H7 (cell line): Measurements from ENCODE around the gene SLC16A3. TPM values are rescaled to one million over a fixed set of nuclear protein-coding genes. Genes with fewer than 3 reads are reported as not detected.
A peak's percentile ranks its signal among the peaks of the same experiment; 100 is the strongest.

Experiments
- DNase-seq: peaks from one replicate; pipeline ENCODE4 v3.0.0; 2012
- H3K27me3 ChIP-seq: 2 replicates; pipeline ENCODE4 v1.6.0; 2011; ENCODE audit warnings: mild to moderate bottlenecking, low read length; ENCODE audit not compliant: control insufficient read depth, insufficient read depth
- H3K36me3 ChIP-seq: replicated peaks from 2 replicates; pipeline ENCODE4 v1.5.1; 2011; ENCODE audit warnings: low read length; ENCODE audit not compliant: control insufficient read depth, insufficient read depth
- H3K4me3 ChIP-seq: 2 replicates; pipeline ENCODE4 v1.5.1; 2011; ENCODE audit warnings: low read depth, mild to moderate bottlenecking, control low read depth, low read length, moderate library complexity; ENCODE audit not compliant: insufficient read depth
- total RNA-seq: library from RNA; depleted of rRNA; stranded (reverse); fragments of >200 nt; shearing (Covaris generic); gene quantifications from 2 replicates; pipeline ENCODE4 v1.2.3, GENCODE V29; 2014

SLC16A3 gene
- total RNA-seq, 1 experiment from 2014 or later = 31.2 TPM

GRCh38 chr17:82225368-82226029 is 3.3 kb upstream of the SLC16A3 start:
- H3K36me3 ChIP-seq = no peaks in the 10 kb centered on the region
- peaks cover 28% of the 10 kb centered on the region for H3K27me3 ChIP-seq
- no peak overlapping the region for H3K4me3 ChIP-seq
- DNase-seq = no peak

DNA sequence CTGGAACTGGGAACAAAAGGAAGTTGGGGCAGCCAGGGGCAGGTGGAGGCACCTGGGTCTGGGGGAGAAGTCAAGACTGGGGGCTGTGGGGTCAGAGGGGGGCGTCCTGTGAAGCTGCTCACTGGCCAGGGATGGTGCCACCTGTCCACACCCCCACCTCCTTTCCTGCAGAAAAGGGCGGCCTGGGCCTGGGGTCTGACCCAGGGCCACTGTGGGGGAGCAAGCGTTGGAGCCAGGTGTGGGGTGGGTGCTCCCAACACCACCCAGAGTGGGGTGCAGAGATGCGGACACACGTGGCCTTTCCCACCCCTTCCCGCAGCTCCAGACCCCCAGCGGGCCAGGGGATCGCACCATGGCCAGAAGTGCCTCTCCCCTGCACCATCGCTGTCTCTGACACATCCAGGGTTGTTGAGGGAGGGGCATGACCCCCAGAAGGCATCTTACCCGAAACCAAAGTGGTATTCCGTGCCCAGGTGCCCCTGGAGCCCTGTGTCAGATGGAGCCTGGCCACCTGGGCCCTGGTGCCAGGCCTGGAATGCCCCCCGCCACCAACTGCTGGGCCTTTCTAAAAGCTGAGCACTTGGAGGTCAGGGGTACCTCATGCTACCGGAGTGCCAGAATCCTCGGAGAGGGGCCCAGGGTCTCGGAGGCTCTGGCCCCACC is 2.6 kb upstream of the SLC16A3 start:
- Histone ChIP-seq H3K27me3 (peaks cover 33% of the 10 kb centered on the region), H3K36me3 (no peaks in the 10 kb centered on the region), H3K4me3 (no peak overlapping the region)
- DNase-seq = no peak

- no peak for DNase-seq
- no peak overlapping the region for H3K4me3 ChIP-seq
- H3K36me3 ChIP-seq = no peaks in the 10 kb centered on the region
- peaks cover 37% of the 10 kb centered on the region for H3K27me3 ChIP-seq
These were observed 1.8 kb upstream of the SLC16A3 start for GRCh38 chr17:82226809-82227628.

GRCh38 chr17:82227629-82228277 is 1.1 kb upstream of the SLC16A3 start:
- no peak for DNase-seq
- no peaks in the 10 kb centered on the region for H3K36me3 ChIP-seq
- H3K4me3 ChIP-seq = peak overlapping the region; percentile 53
- peaks cover 37% of the 10 kb centered on the region for H3K27me3 ChIP-seq

GRCh38 chr17:82228278-82228841 is 482 bp upstream of the SLC16A3 start:
- peak; percentile 88 for DNase-seq
- Histone ChIP-seq H3K36me3 (no peaks in the 10 kb centered on the region), H3K27me3 (peaks cover 37% of the 10 kb centered on the region), H3K4me3 (peak overlapping the region; percentile 53)

DNA sequence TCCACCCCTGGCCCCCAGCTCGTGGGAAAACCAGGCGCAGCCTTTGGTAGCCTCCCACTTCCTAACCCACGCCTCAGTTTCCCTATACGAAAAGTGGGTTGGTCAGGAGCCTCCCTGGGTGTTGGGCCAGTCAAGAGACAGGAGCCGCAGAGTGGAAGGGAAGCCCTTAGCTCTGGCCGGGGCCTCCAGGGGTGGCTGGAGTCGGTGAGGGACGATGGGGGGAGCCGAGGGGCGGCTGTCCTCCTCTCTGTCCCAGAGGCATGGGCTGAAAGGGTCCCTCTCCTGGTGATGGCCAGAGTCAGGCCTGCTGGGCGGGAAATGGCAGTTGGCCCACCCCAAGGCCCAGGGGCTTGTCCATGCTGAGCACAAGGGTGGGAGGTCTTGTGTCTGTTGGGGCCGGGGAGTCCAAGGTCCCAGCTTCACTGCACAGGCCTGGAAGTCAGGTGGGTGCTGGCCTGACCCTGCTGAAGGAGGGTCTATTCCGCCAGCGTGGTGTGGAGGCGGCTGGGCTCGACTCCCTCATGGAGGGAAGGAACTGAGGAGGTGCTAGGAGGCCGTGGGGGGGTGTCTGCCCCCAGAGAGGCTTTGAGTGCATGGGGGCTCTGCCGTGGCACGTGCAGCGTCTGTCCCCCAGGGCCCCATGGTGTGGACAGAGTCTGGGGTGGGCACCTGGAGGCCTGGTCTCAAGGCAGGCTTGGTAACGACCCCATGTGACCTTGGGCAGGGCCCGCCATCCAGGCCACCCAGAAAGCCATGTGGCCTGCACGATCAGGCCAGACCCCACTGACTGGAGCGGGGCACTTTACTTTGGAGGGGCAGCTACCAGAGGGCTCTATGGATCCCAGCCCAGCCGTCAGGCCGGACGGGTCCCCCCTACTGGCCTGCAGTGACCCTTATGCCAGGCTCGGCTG is 1.1 kb downstream of the SLC16A3 start:
- no peaks in the 10 kb centered on the region for H3K36me3 ChIP-seq
- no peak for DNase-seq
- H3K27me3 ChIP-seq = peaks cover 37% of the 10 kb centered on the region
- H3K4me3 ChIP-seq = peak overlapping the region; percentile 56

DNA sequence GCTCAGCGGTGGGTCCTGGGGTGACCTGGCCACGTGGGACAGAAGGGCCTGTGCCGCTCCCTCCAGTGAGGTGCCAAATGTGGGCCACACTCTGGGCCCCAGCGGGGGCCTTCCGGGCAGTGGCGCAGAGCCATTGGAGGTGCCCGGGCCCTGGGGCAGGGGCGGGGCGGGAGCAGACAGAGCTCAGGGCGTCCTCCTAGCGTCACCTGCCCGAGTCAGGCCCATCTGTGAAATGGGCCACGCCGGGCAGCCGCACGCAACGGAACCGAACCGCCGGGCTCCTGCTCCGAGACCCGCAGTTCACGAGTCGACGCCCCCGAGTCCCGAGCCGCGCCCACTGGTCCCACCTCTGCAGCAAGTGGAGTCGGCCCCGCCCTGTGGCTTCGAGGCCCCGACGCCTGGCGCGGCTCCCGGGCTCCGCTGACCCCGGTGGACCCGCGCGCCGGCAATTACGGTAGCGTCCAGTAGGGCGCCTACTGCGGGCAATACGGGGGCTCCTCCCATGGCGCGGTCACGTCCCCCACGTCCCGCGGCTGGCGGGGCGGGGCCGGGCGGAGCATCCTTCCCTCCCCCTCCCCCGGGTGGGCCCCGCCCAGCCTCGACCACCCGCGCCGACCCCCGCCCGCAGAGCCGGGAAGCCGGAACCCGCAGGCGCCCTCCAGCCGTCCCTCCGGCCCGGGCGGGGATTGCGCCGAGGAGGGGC is 1.9 kb downstream of the SLC16A3 start:
- Histone ChIP-seq H3K4me3 (peak overlapping the region; percentile 53), H3K36me3 (no peaks in the 10 kb centered on the region), H3K27me3 (peaks cover 37% of the 10 kb centered on the region)
- peak; percentile 96 for DNase-seq

DNA sequence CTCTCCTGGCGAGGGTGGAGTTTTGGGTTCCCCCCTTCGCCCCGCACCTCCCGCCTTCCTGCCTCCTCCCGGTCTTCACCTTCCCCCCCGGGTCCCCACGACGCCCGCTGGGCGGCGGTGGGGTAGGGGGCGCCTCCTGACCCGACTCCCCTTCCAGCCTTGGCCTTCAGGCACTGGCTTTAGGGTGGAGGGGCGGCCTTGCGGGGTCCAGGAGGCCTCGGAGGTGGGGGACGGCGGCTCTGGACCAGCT is 2.4 kb downstream of the SLC16A3 start:
- H3K36me3 ChIP-seq = no peaks in the 10 kb centered on the region
- no peak for DNase-seq
- peak overlapping the region; percentile 53 for H3K4me3 ChIP-seq
- peaks cover 37% of the 10 kb centered on the region for H3K27me3 ChIP-seq

DNA sequence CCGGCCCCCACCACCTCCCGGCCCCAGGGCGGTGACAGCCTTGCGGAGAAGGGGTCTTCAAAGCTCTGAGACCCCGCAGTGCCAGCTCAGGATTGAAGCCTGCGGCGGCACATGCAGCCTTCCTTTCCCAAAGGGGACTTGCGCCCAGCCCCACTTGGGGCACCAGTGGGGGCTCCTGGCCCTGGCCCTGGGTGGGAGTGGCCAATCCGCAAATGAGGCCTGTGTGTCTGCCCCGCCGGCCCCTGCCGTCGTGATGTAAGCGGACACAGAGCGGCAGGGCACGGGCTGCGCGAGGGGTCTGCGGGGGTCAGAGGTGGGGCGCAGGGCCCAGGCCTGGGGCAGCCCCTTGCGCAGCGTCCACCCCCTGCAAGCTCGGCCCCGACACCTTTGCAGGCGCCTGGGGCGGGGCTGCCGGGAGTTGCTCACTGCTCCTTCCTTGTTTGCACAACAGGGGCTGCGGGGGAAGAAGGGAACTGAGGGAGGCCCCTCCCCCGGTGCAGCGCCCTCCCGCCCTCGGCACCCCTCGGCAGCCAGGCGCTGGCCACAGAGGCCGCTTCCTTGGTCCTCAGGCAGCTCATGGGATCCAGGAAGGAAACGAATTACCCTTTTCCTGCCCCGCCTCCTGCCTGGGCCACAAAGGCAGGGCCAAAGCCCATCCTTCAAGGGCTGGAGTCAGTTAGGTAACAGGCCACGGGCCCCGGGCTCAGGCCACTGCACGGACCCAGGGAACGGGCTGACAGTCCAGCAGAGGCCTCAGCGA is 2.9 kb downstream of the SLC16A3 start:
- peak; percentile 92 for DNase-seq
- peak overlapping the region; percentile 53 for H3K4me3 ChIP-seq
- peaks cover 37% of the 10 kb centered on the region for H3K27me3 ChIP-seq
- H3K36me3 ChIP-seq = no peaks in the 10 kb centered on the region

DNA sequence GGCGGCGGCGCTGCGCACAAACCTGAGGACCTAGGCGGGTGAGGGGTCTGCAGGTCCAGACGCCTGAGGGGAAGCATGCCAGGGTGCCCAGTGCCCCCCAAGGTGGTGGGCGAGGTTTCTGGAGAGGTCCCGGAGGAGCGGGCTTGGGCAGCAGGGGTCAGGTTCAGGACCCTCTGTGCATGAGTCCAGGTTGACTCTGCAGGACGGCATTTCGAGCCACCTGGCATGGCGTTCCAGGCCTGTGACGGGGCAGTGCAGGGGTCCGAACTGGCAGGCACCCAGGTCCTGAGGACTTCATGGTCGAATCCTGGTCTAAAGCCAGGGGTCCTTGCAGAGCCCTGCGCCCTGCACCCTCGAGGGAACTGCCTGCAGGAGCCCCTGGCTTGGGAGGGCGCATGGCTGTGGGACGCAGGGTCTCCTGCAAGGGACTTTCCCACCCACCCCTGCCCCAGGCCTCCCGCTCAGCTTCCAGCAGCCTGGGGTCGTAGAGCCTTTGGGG is 3.5 kb downstream of the SLC16A3 start:
- DNase-seq = no peak
- Histone ChIP-seq H3K4me3 (peak overlapping the region; percentile 53; the same call in 1 of the 2 replicates), H3K36me3 (no peaks in the 10 kb centered on the region), H3K27me3 (peaks cover 37% of the 10 kb centered on the region)

GRCh38 chr17:82232876-82233785 is 4.3 kb downstream of the SLC16A3 start:
- no peak for DNase-seq
- Histone ChIP-seq H3K4me3 (no peak overlapping the region), H3K36me3 (no peaks in the 10 kb centered on the region)

More at GRCh38 chr17:82232876-82233785, 4.3 kb downstream of the SLC16A3 start:
- peaks cover 30% of the 10 kb centered on the region for H3K27me3 ChIP-seq
